Stimulated activated effector memory CD8-positive, alpha-beta T cell treated with anti-CD3 and anti-CD28 coated beads, Interleukin-12 subunit alpha, Interleukin-12 subunit beta, amount 100 ng/mL, for 72 hours (primary cell): ENCODE measurements around the gene SEMA5B.

ENCODE experiments used
- ATAC-seq: fragments of 150-1000 bp; cut with Tn5 transposase; 2 replicates; pipeline ENCODE4 v1.10.0; 2021
- DNase-seq, 2 donors: peaks; one replicate each; pipeline ENCODE4 v3.0.0; 2021 to 2022; ENCODE audit warnings: low spot score in 2 of 2
- H3K27ac Mint-ChIP-seq: one replicate; pipeline ENCODE4 v1.8.0; 2022; ENCODE audit warnings: mild to moderate bottlenecking, mixed read lengths
- H3K36me3 Mint-ChIP-seq: one replicate; pipeline ENCODE4 v1.8.0; 2022; ENCODE audit warnings: mild to moderate bottlenecking, mixed read lengths
- H3K4me1 Mint-ChIP-seq: one replicate; pipeline ENCODE4 v1.8.0; 2022; ENCODE audit warnings: mixed read lengths
- H3K4me3 Mint-ChIP-seq: one replicate; pipeline ENCODE4 v1.8.0; 2022; ENCODE audit warnings: mild to moderate bottlenecking, mixed read lengths
- H3K9me3 Mint-ChIP-seq: one replicate; pipeline ENCODE4 v1.8.0; 2022; ENCODE audit warnings: mixed read lengths

Gene SEMA5B

GRCh38 chr3:123002100-123002748 is 25.3 kb downstream of the SEMA5B start:
- H3K4me3 Mint-ChIP-seq: no peak overlapping the region
- peaks cover 6% of the 10 kb centered on the region for H3K4me1 Mint-ChIP-seq
- ATAC-seq: no peak
- DNase-seq: no peak
- H3K27ac Mint-ChIP-seq: no peak overlapping the region
- H3K36me3 Mint-ChIP-seq: no peaks in the 10 kb centered on the region
- H3K9me3 Mint-ChIP-seq: no peaks in the 10 kb centered on the region

GRCh38 chr3:122998856-122999255 is 28.7 kb downstream of the SEMA5B start:
- Mint-ChIP-seq H3K4me3 (no peak overlapping the region), H3K27ac (no peak overlapping the region), H3K9me3 (no peaks in the 10 kb centered on the region), H3K36me3 (no peaks in the 10 kb centered on the region), H3K4me1 (peaks cover 6% of the 10 kb centered on the region)
- DNase-seq: no peak
- ATAC-seq: no peak

DNA sequence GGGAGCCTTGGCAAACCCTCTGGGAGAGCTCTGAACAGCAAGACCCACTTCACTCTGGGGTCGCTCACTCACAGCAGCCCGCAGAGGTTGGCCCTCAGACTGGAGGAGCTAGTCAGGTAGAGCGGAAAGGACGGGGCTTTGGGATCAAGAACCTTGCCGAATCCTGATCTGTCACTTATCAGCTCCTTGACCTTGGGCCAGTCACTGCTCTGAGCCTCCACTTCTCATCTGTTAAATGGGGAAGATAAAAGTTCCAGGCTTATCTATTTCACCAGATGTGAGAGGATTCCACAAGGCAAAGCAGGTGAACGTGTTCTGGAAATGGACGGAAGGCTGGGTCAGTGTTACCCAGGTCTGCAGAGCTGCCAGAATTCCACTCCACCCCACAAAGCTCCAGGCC is 29.4 kb downstream of the SEMA5B start:
- DNase-seq (no peak), ATAC-seq (no peak)
- Mint-ChIP-seq H3K27ac (no peak overlapping the region), H3K4me3 (no peak overlapping the region), H3K9me3 (no peaks in the 10 kb centered on the region), H3K36me3 (no peaks in the 10 kb centered on the region), H3K4me1 (peaks cover 4% of the 10 kb centered on the region)

- H3K27ac Mint-ChIP-seq: no peak overlapping the region
- no peaks in the 10 kb centered on the region for H3K36me3 Mint-ChIP-seq
- H3K4me3 Mint-ChIP-seq: no peak overlapping the region
- ATAC-seq (no peak), DNase-seq (no peak)
- H3K4me1 Mint-ChIP-seq: no peaks in the 10 kb centered on the region
- no peaks in the 10 kb centered on the region for H3K9me3 Mint-ChIP-seq
Measured at GRCh38 chr3:122996038-122996580, 31.5 kb downstream of the SEMA5B start.

GRCh38 chr3:122994954-122995353 is 32.6 kb downstream of the SEMA5B start:
- no peaks in the 10 kb centered on the region for H3K4me1 Mint-ChIP-seq
- H3K4me3 Mint-ChIP-seq: no peak overlapping the region
- H3K27ac Mint-ChIP-seq: no peak overlapping the region
- DNase-seq: no peak
- H3K36me3 Mint-ChIP-seq: no peaks in the 10 kb centered on the region
- ATAC-seq: no peak
- H3K9me3 Mint-ChIP-seq: no peaks in the 10 kb centered on the region

GRCh38 chr3:122993124-122993978 is 34.2 kb downstream of the SEMA5B start:
- no peak for ATAC-seq

GRCh38 chr3:122992676-122993075 is 34.9 kb downstream of the SEMA5B start:
- ATAC-seq (no peak), DNase-seq (no peak)
- H3K36me3 Mint-ChIP-seq: no peaks in the 10 kb centered on the region
- H3K27ac Mint-ChIP-seq: no peak overlapping the region
- no peak overlapping the region for H3K4me3 Mint-ChIP-seq
- no peaks in the 10 kb centered on the region for H3K9me3 Mint-ChIP-seq
- H3K4me1 Mint-ChIP-seq: no peaks in the 10 kb centered on the region

More at GRCh38 chr3:122993124-122993978, 34.2 kb downstream of the SEMA5B start:
- Mint-ChIP-seq H3K4me3 (no peak overlapping the region), H3K4me1 (no peaks in the 10 kb centered on the region), H3K9me3 (no peaks in the 10 kb centered on the region), H3K27ac (no peak overlapping the region), H3K36me3 (no peaks in the 10 kb centered on the region)
- DNase-seq: no peak

- Mint-ChIP-seq H3K4me1 (no peaks in the 10 kb centered on the region), H3K4me3 (no peak overlapping the region), H3K36me3 (no peaks in the 10 kb centered on the region), H3K9me3 (no peaks in the 10 kb centered on the region), H3K27ac (no peak overlapping the region)
- no peak for ATAC-seq
- no peak for DNase-seq
Measured at GRCh38 chr3:122992133-122992532, 35.4 kb downstream of the SEMA5B start.

DNA sequence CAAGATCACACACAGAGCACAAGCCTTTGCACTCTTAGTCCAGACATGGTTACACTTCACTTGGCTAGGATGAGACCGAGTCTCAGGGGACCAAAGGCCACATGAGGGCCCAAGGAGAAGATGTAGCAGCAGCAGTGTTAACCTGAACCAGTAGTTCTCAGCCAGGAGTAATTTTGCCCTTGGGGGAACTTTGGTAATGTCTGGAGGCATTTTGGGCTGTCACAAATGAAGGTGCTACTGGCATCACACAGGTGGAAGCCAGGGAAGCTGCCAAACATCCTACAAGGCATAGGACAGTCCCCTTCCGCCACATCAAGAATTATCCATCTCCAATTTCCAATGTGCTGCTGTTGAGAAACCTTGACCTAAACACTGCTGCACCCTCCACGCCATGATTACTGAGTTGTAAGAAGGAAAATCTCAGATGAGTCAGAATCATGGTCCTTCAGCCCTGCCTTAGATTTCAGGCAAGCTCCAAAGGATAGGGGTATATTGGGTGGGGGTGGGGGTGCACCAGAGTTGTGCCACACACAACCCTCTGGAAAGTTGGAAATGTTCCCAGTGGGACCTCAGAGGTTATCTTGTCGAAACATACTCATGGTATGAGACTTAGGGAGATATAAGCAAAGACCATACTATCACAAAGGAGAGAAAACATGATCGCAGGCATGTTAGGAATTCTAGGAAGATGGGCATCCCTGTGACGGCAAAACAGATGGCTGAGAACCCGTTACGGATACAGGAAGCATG is 36.2 kb downstream of the SEMA5B start:
- no peak for DNase-seq
- H3K27ac Mint-ChIP-seq: no peak overlapping the region
- H3K4me3 Mint-ChIP-seq: no peak overlapping the region
- H3K9me3 Mint-ChIP-seq: no peaks in the 10 kb centered on the region
- ATAC-seq: no peak
- no peaks in the 10 kb centered on the region for H3K4me1 Mint-ChIP-seq
- no peaks in the 10 kb centered on the region for H3K36me3 Mint-ChIP-seq

GRCh38 chr3:122989856-122990575 is 37.5 kb downstream of the SEMA5B start:
- H3K4me3 Mint-ChIP-seq: no peak overlapping the region
- no peak overlapping the region for H3K27ac Mint-ChIP-seq
- H3K9me3 Mint-ChIP-seq: no peaks in the 10 kb centered on the region
- H3K36me3 Mint-ChIP-seq: no peaks in the 10 kb centered on the region
- DNase-seq (no peak), ATAC-seq (no peak)
- no peaks in the 10 kb centered on the region for H3K4me1 Mint-ChIP-seq

DNA sequence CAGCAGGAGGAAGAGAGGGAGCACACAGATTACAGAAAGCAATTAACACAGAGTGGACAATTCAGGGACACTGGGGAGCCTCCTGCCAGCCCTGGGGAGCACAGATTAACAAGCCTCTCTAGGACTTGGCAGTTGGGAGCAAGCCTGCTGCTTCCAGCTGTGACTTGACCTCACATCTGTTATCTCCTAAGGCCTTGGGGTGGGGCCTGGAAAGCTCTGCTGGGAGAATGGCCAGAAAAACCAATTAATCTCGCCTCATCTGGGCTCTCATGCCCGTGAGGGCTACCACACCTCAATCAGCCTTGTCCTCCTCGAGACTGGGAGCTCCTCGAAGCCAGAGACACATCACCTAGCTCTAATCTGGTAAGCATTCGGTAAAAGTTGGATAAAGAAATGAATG is 39.1 kb downstream of the SEMA5B start:
- no peak overlapping the region for H3K4me3 Mint-ChIP-seq

DNA sequence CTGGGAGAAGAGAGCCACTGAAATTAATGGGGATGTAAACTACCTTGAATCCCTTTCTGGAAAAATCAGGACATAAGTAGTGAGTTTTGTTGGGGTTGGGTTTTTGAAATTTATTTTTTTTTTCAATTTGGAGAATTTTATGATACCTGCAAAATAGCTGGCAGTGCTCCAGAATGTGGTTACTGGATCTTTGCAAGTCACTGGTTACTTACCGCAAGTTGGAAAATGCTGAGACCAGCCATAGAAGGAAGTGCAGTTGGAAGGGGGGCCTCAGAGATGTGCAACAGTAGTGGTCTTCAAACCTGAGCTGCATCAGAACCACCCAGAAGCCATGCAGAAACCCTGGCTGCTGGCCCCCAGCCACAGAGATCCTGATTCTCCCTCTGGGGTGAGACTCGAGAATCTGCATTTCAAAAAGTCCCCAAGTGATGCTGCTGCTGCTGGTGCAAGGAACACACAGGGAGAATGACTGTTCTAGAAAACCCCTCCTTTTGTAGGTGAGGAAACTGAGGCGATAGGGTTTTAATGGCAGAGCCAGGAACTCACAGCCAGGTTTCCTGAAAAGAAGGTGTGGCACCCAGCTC is 39.7 kb downstream of the SEMA5B start:
- no peaks in the 10 kb centered on the region for H3K9me3 Mint-ChIP-seq
- H3K36me3 Mint-ChIP-seq: no peaks in the 10 kb centered on the region
- no peaks in the 10 kb centered on the region for H3K4me1 Mint-ChIP-seq
- DNase-seq: no peak
- ATAC-seq: no peak
- no peak overlapping the region for H3K4me3 Mint-ChIP-seq
- H3K27ac Mint-ChIP-seq: no peak overlapping the region

More for the DNA sequence above, 39.1 kb downstream of the SEMA5B start:
- ATAC-seq (no peak), DNase-seq (no peak)
- Mint-ChIP-seq H3K27ac (no peak overlapping the region), H3K36me3 (no peaks in the 10 kb centered on the region), H3K9me3 (no peaks in the 10 kb centered on the region), H3K4me1 (no peaks in the 10 kb centered on the region)

DNA sequence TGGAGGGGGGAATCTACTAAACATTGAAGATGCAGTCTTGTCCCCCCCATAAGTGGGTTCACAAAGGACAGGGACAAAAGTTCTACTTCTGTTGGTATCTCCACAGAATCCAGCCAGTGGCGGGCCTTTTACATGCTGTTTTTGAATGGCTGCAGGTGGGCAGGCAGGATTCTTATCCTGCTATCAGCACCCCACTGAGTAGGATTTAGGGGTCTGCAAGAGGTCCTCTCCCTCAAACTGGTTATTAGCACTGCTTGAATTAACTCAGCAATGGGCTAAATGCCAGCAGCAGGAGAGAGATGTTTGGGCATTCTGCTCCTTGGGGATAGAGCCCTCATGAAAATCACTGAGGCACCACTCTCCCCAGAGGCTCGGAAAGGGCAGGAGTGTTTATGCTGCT is 40.3 kb downstream of the SEMA5B start:
- Mint-ChIP-seq H3K36me3 (no peaks in the 10 kb centered on the region), H3K4me3 (no peak overlapping the region), H3K9me3 (no peaks in the 10 kb centered on the region), H3K4me1 (no peaks in the 10 kb centered on the region), H3K27ac (no peak overlapping the region)
- DNase-seq: no peak
- ATAC-seq: no peak

GRCh38 chr3:122986693-122987179 is 40.8 kb downstream of the SEMA5B start:
- ATAC-seq (no peak), DNase-seq (no peak)
- H3K36me3 Mint-ChIP-seq: no peaks in the 10 kb centered on the region
- H3K9me3 Mint-ChIP-seq: no peaks in the 10 kb centered on the region
- H3K4me1 Mint-ChIP-seq: no peaks in the 10 kb centered on the region
- no peak overlapping the region for H3K27ac Mint-ChIP-seq
- H3K4me3 Mint-ChIP-seq: no peak overlapping the region
